ENCODE results near the gene HERPUD1. TPM values are rescaled to one million over a fixed set of nuclear protein-coding genes. Genes with fewer than 3 reads are reported as not detected.

Gene HERPUD1
- total and polyA plus RNA-seq, 2 of the 13 experiments (the other 11 are each of a cell fraction or from before 2014, with no cell fraction given), result 96.2 to 323 TPM

GRCh38 chr16:56967733-56968132 is 35.8 kb downstream of the HERPUD1 start (continued):
- TF ChIP-seq AFF4 (CRISPR knock-in tag; IDR thresholded peaks at IDR 0.05) (no peak), ELF3 (CRISPR knock-in tag; IDR thresholded peaks at IDR 0.05) (peak; percentile 68), MXI1 (IDR thresholded peaks at IDR 0.05; ENCODE audit: borderline replicate concordance, low read depth, low read length) (no peak), ZNF17 (CRISPR knock-in tag; IDR thresholded peaks at IDR 0.05) (no peak), ARNT (IDR thresholded peaks at IDR 0.05) (no peak), ZNF20 (CRISPR knock-in tag; IDR thresholded peaks at IDR 0.05) (no peak), ZBTB7B (CRISPR knock-in tag; IDR thresholded peaks at IDR 0.05) (peak; percentile 86), CREB3 (CRISPR knock-in tag; IDR thresholded peaks at IDR 0.05) (no peak), IKZF1 (IDR thresholded peaks at IDR 0.05) (no peak), ZNF746 (CRISPR knock-in tag; IDR thresholded peaks at IDR 0.05) (no peak), ZNF644 (CRISPR knock-in tag; IDR thresholded peaks at IDR 0.05; ENCODE audit: low read depth) (peak; percentile 59; the same call in 1 of the 2 replicates), EP300 (IDR thresholded peaks at IDR 0.05; ENCODE audit: low read depth in 2 of 2, low read length in 2 of 2) (peak; percentile 46 to 52; a peak in 2 of 4 replicates), EP300 (CRISPR knock-in tag; IDR thresholded peaks at IDR 0.05; ENCODE audit: borderline replicate concordance) (no peak), SIX1 (CRISPR knock-in tag; IDR thresholded peaks at IDR 0.05; ENCODE audit: borderline replicate concordance) (no peak; the same call in 1 of the 2 replicates), KDM2A (CRISPR knock-in tag; IDR thresholded peaks at IDR 0.05; ENCODE audit: borderline replicate concordance, low read depth) (0 out of 2 replicates have a peak, but pooled peaks have one; percentile 27), AHR (CRISPR knock-in tag; IDR thresholded peaks at IDR 0.05) (no peak), ZNF605 (CRISPR knock-in tag; IDR thresholded peaks at IDR 0.05) (no peak), ZSCAN29 (CRISPR knock-in tag; conservative IDR thresholded peaks at IDR 0.05) (no peak), PRDM10 (CRISPR knock-in tag; IDR thresholded peaks at IDR 0.05; ENCODE audit: low read depth) (no peak), SMYD3 (CRISPR knock-in tag; IDR thresholded peaks at IDR 0.05) (no peak), ZNF770 (CRISPR knock-in tag; IDR thresholded peaks at IDR 0.05) (peak; percentile 99), ZNF713 (CRISPR knock-in tag; IDR thresholded peaks at IDR 0.05) (no peak)
